HG03108 (cell line): ENCODE measurements around the gene RCC1.
"Not testable (repeated sequence)": the region's sequence is repeated elsewhere in the genome, so short reads cannot be mapped to it uniquely, and the experiment has no call there.

ENCODE experiments used
- ATAC-seq: cut with Tn5 transposase; IDR thresholded peaks from one replicate; pipeline ENCODE4 v1.9.1; 2021; ENCODE audit warnings: moderate library complexity; ENCODE audit not compliant: unreplicated experiment

Gene RCC1

GRCh38 chr1:28586585-28587391 lies 80.9 kb downstream of the RCC1 start:
- ATAC-seq = not testable (repeated sequence)
